Eye (tissue), 1 donor: Measurements from ENCODE around the gene RPH3AL.
"Not testable (repeated sequence)": the region's sequence is repeated elsewhere in the genome, so short reads cannot be mapped to it uniquely, and the experiment has no call there.

Experiments used
- DNase-seq: peaks from one replicate; pipeline ENCODE4 v3.0.0-alpha.2; 2015

RPH3AL gene

GRCh38 chr17:171871-172270 lies 180.7 kb downstream of the RPH3AL start:
- no peak for DNase-seq

DNA sequence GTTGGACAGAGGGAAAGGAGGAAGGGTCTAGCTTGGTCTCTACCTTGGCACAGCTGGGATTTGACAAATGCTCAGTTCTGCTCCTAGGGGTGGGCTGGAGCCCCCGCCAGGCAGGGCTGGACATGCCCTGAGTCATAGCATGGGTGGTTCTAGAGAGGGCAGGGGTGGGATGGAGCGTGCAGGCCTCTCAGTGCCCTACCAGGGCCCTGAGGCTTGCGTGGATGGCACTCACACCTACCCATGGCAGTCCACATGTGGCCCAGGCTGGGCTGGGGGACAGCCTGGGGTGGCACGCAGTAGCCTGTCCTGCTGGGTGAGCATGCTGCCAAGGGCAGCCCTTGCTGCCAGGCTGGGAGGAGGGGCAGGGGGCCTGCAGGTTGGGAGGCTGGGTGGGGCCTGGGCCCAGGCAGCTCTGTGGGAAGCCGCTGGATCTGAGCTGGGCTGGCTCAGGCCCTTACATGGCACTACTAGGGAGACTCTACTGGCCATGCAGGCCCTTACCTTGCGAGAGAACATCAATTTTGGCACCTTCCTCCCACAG lies 182.4 kb downstream of the RPH3AL start:
- DNase-seq = no peak

- DNase-seq = not testable (repeated sequence)
Observed at GRCh38 chr17:168614-169013, 184.0 kb downstream of the RPH3AL start.

DNA sequence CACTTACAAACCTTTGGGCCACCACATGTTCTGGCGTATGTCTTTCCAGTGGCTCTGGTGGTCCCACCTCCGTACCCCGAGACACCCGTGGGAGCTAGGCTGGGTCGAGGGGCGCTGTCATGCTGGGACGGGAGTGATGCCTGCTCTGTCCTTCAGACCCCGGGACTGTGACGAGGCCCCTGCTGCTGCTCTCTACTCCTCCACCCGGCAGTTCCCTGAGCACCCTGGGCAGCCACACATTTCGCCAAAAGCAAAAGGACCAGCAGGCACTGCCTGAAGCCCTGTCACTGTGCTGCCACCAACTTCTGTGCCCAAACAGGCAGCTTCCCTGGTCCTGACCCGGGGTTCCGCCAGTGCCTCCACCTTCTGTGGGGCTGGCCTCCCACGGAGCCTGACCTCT lies 186.7 kb downstream of the RPH3AL start:
- no peak for DNase-seq

GRCh38 chr17:164303-165235 lies 188.0 kb downstream of the RPH3AL start:
- DNase-seq = peak; percentile 96

- DNase-seq = no peak
Observed at GRCh38 chr17:163514-164098, 189.0 kb downstream of the RPH3AL start.

DNA sequence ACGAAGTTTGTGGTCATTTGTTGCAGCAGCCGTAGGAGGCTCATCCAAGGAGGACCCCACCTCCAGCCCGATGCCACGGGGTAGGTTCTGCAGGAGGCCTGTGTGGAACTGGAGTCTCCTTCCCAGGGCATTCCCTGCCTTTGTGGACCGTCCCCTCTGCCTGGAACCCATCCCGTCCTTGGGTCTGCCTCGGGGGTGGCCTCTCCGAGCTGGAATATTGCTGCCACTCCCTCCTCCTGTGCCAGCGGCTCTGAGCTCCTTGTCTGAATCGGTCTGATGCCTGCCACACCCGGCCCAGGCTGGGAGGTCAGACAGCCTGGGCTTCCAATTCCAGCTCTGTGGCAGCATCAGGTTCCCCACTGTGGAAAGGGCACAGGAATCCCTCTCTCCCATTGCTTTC lies 189.9 kb downstream of the RPH3AL start:
- DNase-seq = no peak
